GM12801 (cell line): ENCODE measurements around the gene PHF19.

Experiments
- CTCF ChIP-seq: IDR thresholded peaks from one replicate; pipeline ENCODE4 v1.5.1; 2011; ENCODE audit warnings: control low read depth; ENCODE audit not compliant: insufficient read length; ENCODE audit errors: extremely low read depth

The PHF19 gene

GRCh38 chr9:120829650-120830049 lies 47.3 kb downstream of the PHF19 start:
- TF ChIP-seq CTCF, result no peak

- no peak for TF ChIP-seq CTCF
Observed at GRCh38 chr9:120820095-120820494, 56.9 kb downstream of the PHF19 start.

GRCh38 chr9:120818595-120818994 lies 58.4 kb downstream of the PHF19 start:
- no peak for TF ChIP-seq CTCF

GRCh38 chr9:120815075-120815474 lies 61.9 kb downstream of the PHF19 start:
- TF ChIP-seq CTCF, result no peak

- TF ChIP-seq CTCF, result no peak
Observed at GRCh38 chr9:120808931-120809330, 68.1 kb downstream of the PHF19 start.

- no peak for TF ChIP-seq CTCF
Observed at GRCh38 chr9:120807607-120808379, 69.2 kb downstream of the PHF19 start.
